ENCODE data around the gene TULP1. TPM values are rescaled to one million over a fixed set of nuclear protein-coding genes. Genes with fewer than 3 reads are reported as not detected.

The TULP1 gene
- total RNA-seq, 6 experiments from 2014 or later = not detected

DNA sequence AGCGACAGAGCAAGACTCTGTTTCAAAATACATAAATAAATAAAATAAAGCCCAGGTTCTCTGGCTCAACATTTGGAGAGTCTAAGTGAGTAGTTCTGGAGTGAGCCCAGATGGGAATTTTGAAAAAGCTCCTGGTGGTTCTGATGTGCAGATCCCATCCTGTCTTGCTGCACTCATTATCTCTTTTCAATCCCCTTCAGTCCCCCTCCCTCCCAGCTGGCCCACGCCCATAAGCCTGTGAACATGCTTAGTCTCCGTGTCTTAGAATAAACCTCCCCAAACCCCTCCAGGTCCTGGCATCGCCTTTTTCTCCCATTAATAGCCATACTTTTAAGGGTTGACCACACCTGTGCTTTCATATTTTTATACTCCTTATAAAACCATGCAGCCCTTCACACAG, 19.4 kb upstream of the TULP1 start:
- Mint-ChIP-seq H3K4me3 (no peak overlapping the region), H3K27ac (no peak overlapping the region), H3K27me3 (ENCODE audit: insufficient read depth) (peaks cover 17% of the 10 kb centered on the region), H3K9me3 (no peaks in the 10 kb centered on the region), H3K4me1 (ENCODE audit: low read depth) (no peaks in the 10 kb centered on the region), H3K36me3 (ENCODE audit: low read depth) (no peaks in the 10 kb centered on the region)
- DNase-seq = no peak
- TF ChIP-seq, protein P1, sequence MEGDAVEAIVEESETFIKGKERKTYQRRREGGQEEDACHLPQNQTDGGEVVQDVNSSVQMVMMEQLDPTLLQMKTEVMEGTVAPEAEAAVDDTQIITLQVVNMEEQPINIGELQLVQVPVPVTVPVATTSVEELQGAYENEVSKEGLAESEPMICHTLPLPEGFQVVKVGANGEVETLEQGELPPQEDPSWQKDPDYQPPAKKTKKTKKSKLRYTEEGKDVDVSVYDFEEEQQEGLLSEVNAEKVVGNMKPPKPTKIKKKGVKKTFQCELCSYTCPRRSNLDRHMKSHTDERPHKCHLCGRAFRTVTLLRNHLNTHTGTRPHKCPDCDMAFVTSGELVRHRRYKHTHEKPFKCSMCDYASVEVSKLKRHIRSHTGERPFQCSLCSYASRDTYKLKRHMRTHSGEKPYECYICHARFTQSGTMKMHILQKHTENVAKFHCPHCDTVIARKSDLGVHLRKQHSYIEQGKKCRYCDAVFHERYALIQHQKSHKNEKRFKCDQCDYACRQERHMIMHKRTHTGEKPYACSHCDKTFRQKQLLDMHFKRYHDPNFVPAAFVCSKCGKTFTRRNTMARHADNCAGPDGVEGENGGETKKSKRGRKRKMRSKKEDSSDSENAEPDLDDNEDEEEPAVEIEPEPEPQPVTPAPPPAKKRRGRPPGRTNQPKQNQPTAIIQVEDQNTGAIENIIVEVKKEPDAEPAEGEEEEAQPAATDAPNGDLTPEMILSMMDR (IDR thresholded peaks at IDR 0.05) = no peak

DNA sequence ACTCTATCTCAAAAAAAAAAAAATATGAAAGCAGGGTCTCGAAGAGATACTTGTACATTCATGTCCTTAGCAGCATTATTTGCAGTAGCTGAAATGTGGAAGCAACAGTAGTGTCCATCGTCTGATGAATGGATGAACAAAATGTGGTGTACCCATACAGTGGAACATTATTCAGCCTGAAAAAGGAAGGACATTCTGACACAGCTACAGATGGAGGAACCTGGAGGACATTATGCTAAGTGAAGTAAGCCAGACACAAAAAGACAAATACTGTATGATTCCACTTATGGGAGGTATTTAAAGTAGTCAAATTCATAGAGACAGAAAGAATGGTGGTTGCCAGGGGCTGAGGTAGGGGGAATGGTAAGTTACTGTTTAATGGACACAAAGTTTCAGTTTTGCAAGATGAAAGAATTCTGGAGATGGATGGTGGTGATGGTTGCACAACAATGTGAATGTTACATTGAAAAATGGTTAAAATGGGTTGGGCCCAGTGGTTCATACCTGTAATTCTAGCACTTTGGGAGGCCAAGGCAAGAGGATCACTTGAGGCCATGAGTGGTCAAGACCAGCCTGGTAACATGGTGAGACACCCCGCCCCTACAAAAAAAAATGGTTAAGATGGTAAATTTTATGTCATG, 11.8 kb upstream of the TULP1 start:
- Mint-ChIP-seq H3K27me3 (ENCODE audit: insufficient read depth) (peaks cover 15% of the 10 kb centered on the region), H3K4me1 (ENCODE audit: low read depth) (0 out of 2 replicates have a peak, but pooled peaks cover 5% of the 10 kb centered on the region), H3K27ac (no peak overlapping the region), H3K4me3 (no peak overlapping the region), H3K9me3 (no peaks in the 10 kb centered on the region), H3K36me3 (ENCODE audit: low read depth) (no peaks in the 10 kb centered on the region)
- DNase-seq = no peak
- TF ChIP-seq, protein P1 (IDR thresholded peaks at IDR 0.05) = no peak

DNA sequence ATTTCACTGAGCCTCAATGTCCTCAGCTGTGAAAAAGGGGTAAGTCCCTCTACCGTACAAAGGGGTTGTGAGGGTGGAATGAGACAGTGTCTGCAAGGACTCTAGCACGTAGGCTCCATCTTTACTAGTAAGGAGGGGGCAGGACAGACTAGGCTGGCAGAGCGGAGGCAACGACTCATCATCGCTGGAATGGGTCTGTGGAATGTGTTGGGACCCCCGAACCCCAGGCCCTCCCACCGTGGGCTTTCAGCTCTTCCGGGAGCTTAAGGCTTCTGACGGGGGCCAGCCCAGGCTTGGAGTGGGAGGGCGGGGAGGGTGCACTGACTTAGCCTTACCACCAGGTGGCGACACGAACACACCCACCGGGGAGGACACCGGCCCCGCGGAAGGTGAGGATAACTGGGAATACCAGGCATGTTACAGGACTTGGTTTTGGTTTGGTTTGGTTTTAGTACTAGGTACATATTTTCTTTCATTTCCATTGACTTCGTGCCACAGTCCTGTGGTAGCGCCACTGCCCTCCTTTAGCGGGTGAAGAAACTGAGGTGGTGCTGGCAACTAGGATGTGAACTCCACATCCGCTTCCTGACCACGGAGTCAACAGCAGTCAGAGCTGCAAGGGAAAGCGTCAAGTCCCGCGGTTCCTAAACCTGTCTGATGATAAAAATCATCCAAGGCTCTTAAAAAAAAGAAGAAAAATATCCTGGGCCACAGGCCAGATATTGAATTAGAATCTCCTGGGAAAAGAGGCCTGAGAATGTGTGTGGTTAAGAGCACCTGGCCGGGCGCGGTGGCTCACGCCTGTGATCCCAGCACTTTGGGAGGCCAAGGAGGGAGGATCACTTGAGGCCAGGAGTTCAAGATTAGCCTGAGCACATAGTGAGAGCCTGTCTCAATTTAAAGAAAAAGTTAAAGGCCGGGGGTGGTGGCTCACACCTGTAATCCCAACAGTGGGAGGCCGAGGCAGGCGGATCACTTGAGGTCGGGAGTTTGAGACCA, 10.3 kb upstream of the TULP1 start:
- Mint-ChIP-seq H3K4me1 (ENCODE audit: low read depth) (0 out of 2 replicates have a peak, but pooled peaks cover 5% of the 10 kb centered on the region), H3K27me3 (ENCODE audit: insufficient read depth) (peaks cover 15% of the 10 kb centered on the region), H3K9me3 (no peaks in the 10 kb centered on the region), H3K36me3 (ENCODE audit: low read depth) (no peaks in the 10 kb centered on the region), H3K27ac (no peak overlapping the region), H3K4me3 (peak overlapping the region; percentile 43; the same call in 1 of the 2 replicates)
- TF ChIP-seq, protein P1 (IDR thresholded peaks at IDR 0.05) = peak; percentile 100
- DNase-seq = peak; percentile 32

DNA sequence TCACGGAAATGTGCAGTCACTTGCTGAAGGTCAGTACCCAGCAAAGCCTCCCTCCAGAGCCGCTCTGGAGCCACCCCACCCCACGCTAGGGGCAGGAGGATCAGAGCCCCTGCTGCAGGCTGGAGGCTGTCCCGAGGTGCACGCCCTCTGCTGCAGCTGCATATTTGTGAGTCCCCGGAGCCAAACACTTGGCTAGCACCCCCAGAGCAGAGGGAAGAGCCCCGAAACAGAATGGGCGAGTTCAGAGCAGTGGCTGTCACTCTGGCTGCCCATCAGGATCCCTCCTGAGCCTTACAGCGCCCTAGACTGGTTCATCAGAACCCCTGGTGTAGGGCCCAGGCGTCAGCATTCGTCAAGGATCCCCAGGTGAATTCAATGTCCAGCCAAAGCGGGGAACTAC, 9.5 kb upstream of the TULP1 start:
- H3K27ac Mint-ChIP-seq = no peak overlapping the region
- TF ChIP-seq, protein P1 (IDR thresholded peaks at IDR 0.05) = no peak
- H3K4me1 Mint-ChIP-seq (ENCODE audit: low read depth) = 0 out of 2 replicates have a peak, but pooled peaks cover 5% of the 10 kb centered on the region
- H3K36me3 Mint-ChIP-seq (ENCODE audit: low read depth) = no peaks in the 10 kb centered on the region
- H3K27me3 Mint-ChIP-seq (ENCODE audit: insufficient read depth) = peaks cover 15% of the 10 kb centered on the region
- no peak overlapping the region for H3K4me3 Mint-ChIP-seq
- H3K9me3 Mint-ChIP-seq = no peaks in the 10 kb centered on the region
- no peak for DNase-seq

DNA sequence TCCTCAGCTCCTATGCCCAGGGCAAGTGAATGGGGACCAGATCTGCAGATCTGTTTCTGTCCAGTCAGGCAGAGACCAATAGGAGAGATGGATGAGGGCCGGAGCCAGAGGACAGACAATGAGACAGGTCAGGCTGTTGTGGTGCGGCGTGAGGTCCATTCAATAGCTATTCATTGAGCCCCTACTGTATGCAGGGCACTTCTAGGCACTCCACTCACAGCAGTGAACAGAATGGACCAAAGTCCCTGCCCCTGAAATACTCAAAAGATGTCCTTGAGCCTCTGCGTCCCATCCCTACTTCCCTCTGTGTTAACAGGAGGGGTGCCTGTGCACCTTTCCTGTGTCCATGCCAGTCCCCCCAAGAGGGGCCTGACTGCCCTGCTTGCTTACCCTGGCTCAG, 8.5 kb upstream of the TULP1 start:
- no peak overlapping the region for H3K4me3 Mint-ChIP-seq
- no peak overlapping the region for H3K27ac Mint-ChIP-seq
- TF ChIP-seq, protein P1 (IDR thresholded peaks at IDR 0.05) = no peak
- H3K9me3 Mint-ChIP-seq = no peaks in the 10 kb centered on the region
- no peak for DNase-seq
- H3K27me3 Mint-ChIP-seq (ENCODE audit: insufficient read depth) = peaks cover 13% of the 10 kb centered on the region
- H3K4me1 Mint-ChIP-seq (ENCODE audit: low read depth) = 0 out of 2 replicates have a peak, but pooled peaks cover 5% of the 10 kb centered on the region
- no peaks in the 10 kb centered on the region for H3K36me3 Mint-ChIP-seq (ENCODE audit: low read depth)
